HEK293 (cell line): ENCODE measurements around the gene KRTAP20-2.

Source experiments
- YY1 ChIP-seq: fragments of 450-650 bp; formaldehyde crosslinking; IDR thresholded peaks from 2 replicates; pipeline ENCODE4 v1.5.1; 2018; ENCODE audit warnings: missing biosample characterization, missing genetic modification characterization
- ZNF155 ChIP-seq: fragments of 450-650 bp; formaldehyde crosslinking; IDR thresholded peaks from 2 replicates; pipeline ENCODE4 v1.5.1; 2016; ENCODE audit warnings: missing biosample characterization, missing genetic modification characterization
- ZNF174 ChIP-seq: fragments of 450-650 bp; formaldehyde crosslinking; IDR thresholded peaks from 2 replicates; pipeline ENCODE4 v1.5.0; 2017; ENCODE audit warnings: missing biosample characterization, mild to moderate bottlenecking, missing genetic modification characterization
- ZNF335 ChIP-seq: fragments of 450-650 bp; formaldehyde crosslinking; conservative IDR thresholded peaks from 2 replicates; pipeline ENCODE4 v1.5.1; 2016; ENCODE audit warnings: missing biosample characterization, missing genetic modification characterization
- ZNF571 ChIP-seq: fragments of 450-650 bp; formaldehyde crosslinking; IDR thresholded peaks from 2 replicates; pipeline ENCODE4 v1.5.0; 2017; ENCODE audit warnings: missing biosample characterization, missing genetic modification characterization
- TF ChIP-seq, protein P1 (sequence below): fragments of 450-650 bp; formaldehyde crosslinking; IDR thresholded peaks from 2 replicates; pipeline ENCODE4 v1.5.1; 2016; ENCODE audit warnings: missing biosample characterization, missing genetic modification characterization
- TF ChIP-seq, protein P2 (sequence below): fragments of 450-650 bp; formaldehyde crosslinking; IDR thresholded peaks from 2 replicates; pipeline ENCODE4 v1.5.1; 2016; ENCODE audit warnings: missing biosample characterization, missing genetic modification characterization

GRCh38 chr21:30613836-30614235 lies 21.2 kb upstream of the KRTAP20-2 start, which contains the start of gene KRTAP6-1:
- TF ChIP-seq ZNF174 (tag by site-specific recombination) (no peak), YY1 (no peak), ZNF571 (tag by site-specific recombination) (no peak), ZNF335 (tag by site-specific recombination) (no peak), ZNF155 (no peak)
- TF ChIP-seq, protein P1, sequence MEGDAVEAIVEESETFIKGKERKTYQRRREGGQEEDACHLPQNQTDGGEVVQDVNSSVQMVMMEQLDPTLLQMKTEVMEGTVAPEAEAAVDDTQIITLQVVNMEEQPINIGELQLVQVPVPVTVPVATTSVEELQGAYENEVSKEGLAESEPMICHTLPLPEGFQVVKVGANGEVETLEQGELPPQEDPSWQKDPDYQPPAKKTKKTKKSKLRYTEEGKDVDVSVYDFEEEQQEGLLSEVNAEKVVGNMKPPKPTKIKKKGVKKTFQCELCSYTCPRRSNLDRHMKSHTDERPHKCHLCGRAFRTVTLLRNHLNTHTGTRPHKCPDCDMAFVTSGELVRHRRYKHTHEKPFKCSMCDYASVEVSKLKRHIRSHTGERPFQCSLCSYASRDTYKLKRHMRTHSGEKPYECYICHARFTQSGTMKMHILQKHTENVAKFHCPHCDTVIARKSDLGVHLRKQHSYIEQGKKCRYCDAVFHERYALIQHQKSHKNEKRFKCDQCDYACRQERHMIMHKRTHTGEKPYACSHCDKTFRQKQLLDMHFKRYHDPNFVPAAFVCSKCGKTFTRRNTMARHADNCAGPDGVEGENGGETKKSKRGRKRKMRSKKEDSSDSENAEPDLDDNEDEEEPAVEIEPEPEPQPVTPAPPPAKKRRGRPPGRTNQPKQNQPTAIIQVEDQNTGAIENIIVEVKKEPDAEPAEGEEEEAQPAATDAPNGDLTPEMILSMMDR (tag by site-specific recombination) = no peak
- TF ChIP-seq, protein P2, sequence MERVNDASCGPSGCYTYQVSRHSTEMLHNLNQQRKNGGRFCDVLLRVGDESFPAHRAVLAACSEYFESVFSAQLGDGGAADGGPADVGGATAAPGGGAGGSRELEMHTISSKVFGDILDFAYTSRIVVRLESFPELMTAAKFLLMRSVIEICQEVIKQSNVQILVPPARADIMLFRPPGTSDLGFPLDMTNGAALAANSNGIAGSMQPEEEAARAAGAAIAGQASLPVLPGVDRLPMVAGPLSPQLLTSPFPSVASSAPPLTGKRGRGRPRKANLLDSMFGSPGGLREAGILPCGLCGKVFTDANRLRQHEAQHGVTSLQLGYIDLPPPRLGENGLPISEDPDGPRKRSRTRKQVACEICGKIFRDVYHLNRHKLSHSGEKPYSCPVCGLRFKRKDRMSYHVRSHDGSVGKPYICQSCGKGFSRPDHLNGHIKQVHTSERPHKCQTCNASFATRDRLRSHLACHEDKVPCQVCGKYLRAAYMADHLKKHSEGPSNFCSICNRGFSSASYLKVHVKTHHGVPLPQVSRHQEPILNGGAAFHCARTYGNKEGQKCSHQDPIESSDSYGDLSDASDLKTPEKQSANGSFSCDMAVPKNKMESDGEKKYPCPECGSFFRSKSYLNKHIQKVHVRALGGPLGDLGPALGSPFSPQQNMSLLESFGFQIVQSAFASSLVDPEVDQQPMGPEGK = no peak
